PC-9 (cell line): ENCODE measurements around the gene SMCHD1.

ENCODE experiments used
- EZH2 ChIP-seq: fragments of 200-600 bp; sonication (generic); IDR thresholded peaks from 2 replicates; pipeline ENCODE4 v1.8.0; 2017; ENCODE audit warnings: antibody characterized with exemption, low read depth
- TF ChIP-seq, protein P1 (sequence below): fragments of 200-600 bp; sonication (generic); conservative IDR thresholded peaks from 2 replicates; pipeline ENCODE4 v1.6.1; 2017; ENCODE audit warnings: mixed run types, antibody characterized with exemption, mild to moderate bottlenecking, moderate library complexity

DNA sequence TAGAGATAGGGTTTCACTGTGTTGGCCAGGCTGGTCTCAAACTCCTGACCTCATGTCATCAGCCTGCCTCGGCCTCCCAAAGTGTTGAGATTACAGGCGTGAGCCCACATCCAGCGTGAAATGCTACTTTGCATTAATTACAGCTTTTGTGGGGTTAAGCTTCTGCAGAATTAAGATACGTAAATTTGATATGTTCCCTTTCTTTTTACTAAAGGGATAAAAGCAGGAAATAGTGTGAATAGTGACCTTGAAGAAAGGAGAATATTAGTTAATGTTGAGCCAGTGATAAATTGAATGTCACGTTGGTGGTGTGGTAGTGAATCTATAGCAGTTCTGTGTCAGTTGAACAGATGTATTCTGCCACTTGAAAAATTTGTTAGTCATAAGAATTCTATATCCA, 16.9 kb downstream of the SMCHD1 start:
- TF ChIP-seq, protein P1, sequence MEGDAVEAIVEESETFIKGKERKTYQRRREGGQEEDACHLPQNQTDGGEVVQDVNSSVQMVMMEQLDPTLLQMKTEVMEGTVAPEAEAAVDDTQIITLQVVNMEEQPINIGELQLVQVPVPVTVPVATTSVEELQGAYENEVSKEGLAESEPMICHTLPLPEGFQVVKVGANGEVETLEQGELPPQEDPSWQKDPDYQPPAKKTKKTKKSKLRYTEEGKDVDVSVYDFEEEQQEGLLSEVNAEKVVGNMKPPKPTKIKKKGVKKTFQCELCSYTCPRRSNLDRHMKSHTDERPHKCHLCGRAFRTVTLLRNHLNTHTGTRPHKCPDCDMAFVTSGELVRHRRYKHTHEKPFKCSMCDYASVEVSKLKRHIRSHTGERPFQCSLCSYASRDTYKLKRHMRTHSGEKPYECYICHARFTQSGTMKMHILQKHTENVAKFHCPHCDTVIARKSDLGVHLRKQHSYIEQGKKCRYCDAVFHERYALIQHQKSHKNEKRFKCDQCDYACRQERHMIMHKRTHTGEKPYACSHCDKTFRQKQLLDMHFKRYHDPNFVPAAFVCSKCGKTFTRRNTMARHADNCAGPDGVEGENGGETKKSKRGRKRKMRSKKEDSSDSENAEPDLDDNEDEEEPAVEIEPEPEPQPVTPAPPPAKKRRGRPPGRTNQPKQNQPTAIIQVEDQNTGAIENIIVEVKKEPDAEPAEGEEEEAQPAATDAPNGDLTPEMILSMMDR: no peak
- TF ChIP-seq EZH2: no peak
